Calu3 (cell line): ENCODE measurements around the gene LNX2. TPM values are rescaled to one million over a fixed set of nuclear protein-coding genes. Genes with fewer than 3 reads are reported as not detected.

Experiments
- BruUV-seq: library from RNA; stranded (reverse); fragments of 400-500 nt; replicated peaks from 2 replicates; lab custom pipeline; 2021; lab: Mats Ljungman, UMichigan
- CTCF ChIA-PET: fragments of 300-600 bp; sonication (Branson Sonifier 250); formaldehyde crosslinking; loops from one replicate; lab custom pipeline; 2022; ENCODE audit warnings: antibody characterized with exemption; lab: Charles Lee
- DNase-seq: peaks from one replicate; pipeline ENCODE4 v3.0.0; 2022
- H3K27ac Mint-ChIP-seq: one replicate; pipeline ENCODE4 v1.8.0; 2022; ENCODE audit warnings: mixed read lengths; ENCODE audit not compliant: unreplicated experiment
- H3K27me3 Mint-ChIP-seq: one replicate; pipeline ENCODE4 v1.8.0; 2022; ENCODE audit warnings: mixed read lengths; ENCODE audit not compliant: unreplicated experiment
- H3K36me3 Mint-ChIP-seq: one replicate; pipeline ENCODE4 v1.8.0; 2022; ENCODE audit warnings: mild to moderate bottlenecking, moderate library complexity, mixed read lengths; ENCODE audit not compliant: insufficient read depth, unreplicated experiment
- H3K4me1 Mint-ChIP-seq: one replicate; pipeline ENCODE4 v1.8.0; 2022; ENCODE audit warnings: mild to moderate bottlenecking, low read depth, mixed read lengths; ENCODE audit not compliant: unreplicated experiment
- H3K4me3 Mint-ChIP-seq: one replicate; pipeline ENCODE4 v1.8.0; 2022; ENCODE audit warnings: mild to moderate bottlenecking, low read depth, moderate library complexity, mixed read lengths; ENCODE audit not compliant: unreplicated experiment
- H3K9me3 Mint-ChIP-seq: one replicate; pipeline ENCODE4 v1.8.0; 2022; ENCODE audit warnings: low read depth, mixed read lengths; ENCODE audit not compliant: unreplicated experiment
- CTCF ChIP-seq: fragments of 200-600 bp; IDR thresholded peaks from one replicate; pipeline ENCODE4 v1.8.0; 2022; ENCODE audit warnings: antibody characterized with exemption; ENCODE audit not compliant: unreplicated experiment
- intact Hi-C: fragments of 100-400 bp; cut with micrococcal nuclease; formaldehyde crosslinking; loops from one replicate; pipeline ENCODE4 v1.10.0; 2022; ENCODE audit not compliant: unreplicated experiment
- total RNA-seq: library from RNA; stranded (reverse); gene quantifications from 2 replicates; pipeline ENCODE4 v1.2.3, GENCODE V29; 2022

LNX2 gene
- total RNA-seq, 1 experiment from 2014 or later, result 11.0 TPM

GRCh38 chr13:27496536-27497273 lies 123.6 kb downstream of the LNX2 start:
- H3K27ac Mint-ChIP-seq, result no peak overlapping the region
- H3K36me3 Mint-ChIP-seq, result no peaks in the 10 kb centered on the region
- no peak for DNase-seq
- H3K4me3 Mint-ChIP-seq, result no peak overlapping the region
- no peaks in the 10 kb centered on the region for H3K9me3 Mint-ChIP-seq
- TF ChIP-seq CTCF, result no peak
- H3K4me1 Mint-ChIP-seq, result no peaks in the 10 kb centered on the region
- no peaks in the 10 kb centered on the region for H3K27me3 Mint-ChIP-seq
- CTCF ChIA-PET, result no interaction called here
- intact Hi-C loops, result no loop called here
- no TSS peak for BruUV-seq

GRCh38 chr13:27496006-27496405 lies 124.3 kb downstream of the LNX2 start:
- BruUV-seq, result no TSS peak
- intact Hi-C loops, result no loop called here
- H3K36me3 Mint-ChIP-seq, result no peaks in the 10 kb centered on the region
- no peaks in the 10 kb centered on the region for H3K9me3 Mint-ChIP-seq
- no peaks in the 10 kb centered on the region for H3K27me3 Mint-ChIP-seq
- H3K4me1 Mint-ChIP-seq, result no peaks in the 10 kb centered on the region
- no peak for DNase-seq
- CTCF ChIA-PET, result no interaction called here
- H3K4me3 Mint-ChIP-seq, result no peak overlapping the region
- no peak for TF ChIP-seq CTCF
- H3K27ac Mint-ChIP-seq, result no peak overlapping the region

Other genes starting within 250 kb of the LNX2 start
- 89.6 and 95.0 TPM in 2 replicates for gene GTF3A, start 195.9 kb downstream of the LNX2 start, total RNA-seq
- 21.5 and 25.1 TPM in 2 replicates for gene MTIF3, start 170.0 kb downstream of the LNX2 start, total RNA-seq
- gene POLR1D, start 1.4 kb upstream of the LNX2 start, total RNA-seq, result 90.3 and 97.7 TPM in 2 replicates
- not detected in 2 replicates for gene GSX1, start 172.0 kb upstream of the LNX2 start, total RNA-seq